ENCODE data around the gene LIMK2.
"Not testable (repeated sequence)": the region's sequence is repeated elsewhere in the genome, so short reads cannot be mapped to it uniquely, and the experiment has no call there.

LIMK2 gene

GRCh38 chr22:31211482-31211861 is 626 bp upstream of the LIMK2 start:
- no peak for DNase-seq (ENCODE audit: low read depth in 2 of 2)

- DNase-seq (ENCODE audit: low read depth in 2 of 2), result no peak
Observed at GRCh38 chr22:31212783-31213629, 908 bp downstream of the LIMK2 start.

DNA sequence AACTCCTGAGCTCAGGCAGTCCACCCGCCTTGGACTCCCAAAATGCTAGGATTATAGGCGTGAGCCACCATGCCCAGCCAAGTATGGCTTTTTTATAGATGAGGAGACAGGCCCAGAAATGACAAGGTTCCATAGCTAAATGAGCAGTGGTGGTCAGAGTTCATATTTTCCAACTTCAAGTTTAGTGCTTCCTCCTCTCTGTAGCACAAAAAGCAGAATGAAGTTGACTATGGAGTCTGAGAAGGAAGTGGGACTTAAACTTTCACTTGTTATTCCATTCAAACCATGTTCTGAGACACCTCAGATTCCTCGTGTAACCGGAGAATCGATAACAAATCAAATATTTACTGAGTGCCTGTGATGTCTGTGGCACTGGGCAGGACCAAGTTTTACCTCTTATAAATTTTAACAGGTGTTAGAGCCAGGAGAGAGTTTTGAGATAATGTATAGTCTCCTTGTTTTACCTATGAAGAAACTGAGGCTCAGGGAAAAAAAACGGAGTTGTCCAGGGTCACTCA is 3.0 kb downstream of the LIMK2 start:
- no peak for DNase-seq (ENCODE audit: low read depth in 2 of 2)

GRCh38 chr22:31218565-31219262 is 6.6 kb downstream of the LIMK2 start:
- no peak for DNase-seq (ENCODE audit: low read depth in 2 of 2)

DNA sequence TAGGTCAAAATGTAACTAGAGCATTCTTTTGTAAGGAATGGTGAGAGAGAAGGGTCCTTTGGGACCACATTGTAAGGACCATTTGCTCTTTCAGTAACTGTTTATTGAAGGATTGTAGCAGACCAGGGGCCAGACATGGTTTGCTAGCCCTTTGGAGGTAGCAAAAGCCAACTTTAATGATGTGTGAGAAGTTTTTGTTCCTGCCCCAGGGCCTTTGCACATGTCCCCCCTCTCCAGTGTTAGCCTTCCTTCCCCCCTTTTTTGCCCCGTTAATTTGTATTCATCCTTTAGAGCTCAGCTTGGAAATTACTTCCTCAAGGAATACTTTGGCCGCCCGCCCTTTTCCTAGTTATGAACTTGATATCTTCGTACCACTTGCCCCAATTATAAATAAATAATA is 9.0 kb downstream of the LIMK2 start:
- DNase-seq (ENCODE audit: low read depth in 2 of 2), result no peak

DNA sequence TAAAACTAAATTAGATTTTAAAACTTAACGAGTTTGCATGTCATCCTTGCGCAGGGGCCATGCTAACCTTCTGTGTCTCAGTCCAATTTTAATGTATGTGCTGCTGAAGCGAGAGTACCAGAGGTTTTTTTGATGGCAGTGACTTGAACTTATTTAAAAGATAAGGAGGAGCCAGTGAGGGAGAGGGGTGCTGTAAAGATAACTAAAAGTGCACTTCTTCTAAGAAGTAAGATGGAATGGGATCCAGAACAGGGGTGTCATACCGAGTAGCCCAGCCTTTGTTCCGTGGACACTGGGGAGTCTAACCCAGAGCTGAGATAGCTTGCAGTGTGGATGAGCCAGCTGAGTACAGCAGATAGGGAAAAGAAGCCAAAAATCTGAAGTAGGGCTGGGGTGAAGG is 10.6 kb downstream of the LIMK2 start:
- DNase-seq (ENCODE audit: low read depth in 2 of 2), result no peak

- DNase-seq (ENCODE audit: low read depth in 2 of 2), result no peak
Observed at GRCh38 chr22:31223786-31224191, 11.7 kb downstream of the LIMK2 start.

GRCh38 chr22:31224691-31225090 is 12.6 kb downstream of the LIMK2 start:
- not testable (repeated sequence) for DNase-seq (ENCODE audit: low read depth in 2 of 2)

DNA sequence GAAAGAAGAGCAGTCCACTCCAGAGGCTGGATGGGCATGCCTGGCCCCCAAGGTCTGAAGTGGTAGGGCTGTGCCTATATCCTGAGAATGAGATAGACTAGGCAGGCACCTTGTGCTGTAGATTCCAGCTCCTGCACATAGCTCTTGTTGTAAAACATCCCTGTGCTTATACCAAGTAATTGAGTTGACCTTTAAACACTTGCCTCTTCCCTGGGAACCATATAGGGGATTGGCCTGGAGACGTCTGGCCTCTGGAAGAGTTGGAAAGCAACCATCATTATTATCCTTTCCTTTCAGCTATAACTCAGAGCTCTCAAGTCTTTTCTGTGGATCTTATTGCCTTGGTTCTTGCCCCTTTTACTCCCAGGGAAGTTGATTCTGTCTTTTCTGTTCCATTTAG is 15.1 kb downstream of the LIMK2 start:
- no peak for DNase-seq (ENCODE audit: low read depth in 2 of 2)

DNA sequence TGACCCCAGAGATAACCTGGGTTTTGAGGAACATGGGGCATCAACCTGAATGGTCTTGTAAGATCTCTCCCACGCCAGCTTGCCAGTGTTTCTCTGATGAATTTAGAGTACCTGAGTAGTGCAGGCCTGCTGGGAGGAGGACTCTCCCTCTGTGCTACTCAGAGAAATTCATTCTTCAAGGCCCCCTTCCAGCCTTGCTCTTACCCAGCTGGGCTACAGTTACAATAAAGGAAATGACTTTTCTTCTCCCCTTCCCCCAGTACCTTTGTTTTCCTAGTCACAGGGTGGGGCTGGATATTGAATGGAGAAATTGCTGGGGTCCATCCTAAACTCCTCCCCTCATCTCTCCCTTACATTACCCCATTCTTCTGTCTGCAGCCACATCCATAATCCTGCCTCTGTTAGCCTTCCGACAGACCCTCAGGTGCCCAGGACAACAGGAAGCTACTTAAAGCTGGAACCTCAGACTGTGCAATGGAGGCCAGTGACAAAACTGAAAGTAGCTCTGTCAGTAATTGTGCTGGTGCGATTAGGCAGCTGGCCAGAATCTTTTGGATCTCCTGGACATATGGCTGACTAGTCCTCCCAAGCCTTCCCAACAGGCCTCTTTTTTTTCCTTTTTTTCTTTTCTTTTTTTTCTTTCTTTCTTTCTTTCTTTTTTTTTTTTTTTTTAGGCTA is 17.4 kb downstream of the LIMK2 start:
- DNase-seq (ENCODE audit: low read depth in 2 of 2), result no peak

- DNase-seq (ENCODE audit: low read depth in 2 of 2), result no peak
Observed at GRCh38 chr22:31230155-31230870, 18.2 kb downstream of the LIMK2 start.

DNA sequence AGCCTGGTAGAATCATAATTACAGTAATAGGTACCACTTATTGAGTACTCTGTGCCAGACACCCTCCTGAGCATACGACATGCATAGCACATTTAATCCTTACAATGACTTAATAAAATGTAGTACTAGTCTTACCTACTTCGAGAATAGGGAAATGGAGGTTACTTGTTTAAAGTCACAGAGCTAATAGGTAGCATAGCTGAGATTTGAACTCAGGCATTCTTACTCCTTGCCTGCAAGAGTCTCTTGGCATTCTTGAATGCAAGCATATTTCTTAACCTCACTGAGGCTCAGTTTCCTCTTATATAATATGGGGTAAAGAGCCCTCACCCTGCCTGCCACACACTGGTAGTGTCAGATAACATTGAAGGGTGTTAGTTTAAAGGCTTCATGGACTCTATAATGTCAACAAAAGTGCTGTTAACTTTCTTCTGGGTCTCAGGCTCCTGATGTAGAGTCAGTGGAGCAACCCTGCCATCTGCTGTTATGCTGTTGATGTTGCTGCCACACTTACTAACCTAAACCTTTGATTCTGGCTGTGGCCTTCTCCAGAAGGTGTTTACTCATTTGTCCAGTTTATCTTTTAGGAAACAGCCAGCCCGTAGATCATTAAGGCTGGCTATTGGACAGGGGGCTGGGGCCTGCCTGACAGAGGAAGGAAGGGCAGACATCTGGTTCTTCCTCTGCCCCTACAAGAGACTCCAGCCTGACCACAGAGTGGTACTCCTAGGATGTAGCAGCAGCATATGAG is 18.9 kb downstream of the LIMK2 start:
- peak in 1 of 2 experiments; percentile 10 for DNase-seq (ENCODE audit: low read depth in 2 of 2)

GRCh38 chr22:31233001-31233400 is 20.9 kb downstream of the LIMK2 start:
- DNase-seq (ENCODE audit: low read depth in 2 of 2), result no peak

DNA sequence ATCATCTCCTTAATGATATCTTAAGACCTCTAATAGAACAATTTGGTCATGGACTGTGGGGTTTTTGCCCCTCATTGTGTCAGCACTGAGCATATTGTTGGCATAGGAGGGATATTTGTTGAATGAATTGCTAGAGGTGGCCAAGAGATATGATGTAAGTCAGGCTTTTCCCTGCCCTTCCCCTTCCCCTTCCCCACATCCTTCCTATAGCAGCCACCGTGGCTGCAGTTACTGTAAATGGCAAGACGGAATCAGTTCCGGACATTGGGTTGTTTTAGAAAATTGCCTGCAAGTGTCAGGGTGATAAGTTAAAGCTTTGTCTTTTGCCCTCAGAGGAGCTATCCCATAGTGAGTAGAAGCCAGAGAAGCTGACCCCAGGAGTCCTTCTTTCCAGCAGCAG is 23.0 kb downstream of the LIMK2 start:
- no peak for DNase-seq (ENCODE audit: low read depth in 2 of 2)

- not testable (repeated sequence) for DNase-seq (ENCODE audit: low read depth in 2 of 2)
Observed at GRCh38 chr22:31236044-31236443, 23.9 kb downstream of the LIMK2 start.

DNA sequence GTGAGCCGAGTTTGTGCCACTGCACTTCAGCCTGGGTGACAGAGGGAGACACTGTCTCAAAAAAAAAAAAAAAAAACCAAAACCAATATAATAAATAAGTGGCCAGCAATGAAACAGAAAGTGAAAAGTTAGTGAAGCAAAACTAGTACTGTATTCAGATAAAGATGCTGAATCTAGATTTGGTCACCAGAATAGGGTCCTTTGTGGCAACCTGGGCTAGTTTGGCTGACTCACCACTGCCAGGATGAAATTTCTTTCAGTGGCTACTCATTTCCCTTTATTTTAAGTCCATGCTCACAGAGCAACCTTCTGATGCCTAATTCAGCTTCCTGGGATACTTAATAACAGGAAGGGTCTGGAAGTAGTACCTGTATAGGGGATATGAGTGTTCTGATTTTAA is 26.0 kb downstream of the LIMK2 start:
- DNase-seq (ENCODE audit: low read depth in 2 of 2), result no peak

DNA sequence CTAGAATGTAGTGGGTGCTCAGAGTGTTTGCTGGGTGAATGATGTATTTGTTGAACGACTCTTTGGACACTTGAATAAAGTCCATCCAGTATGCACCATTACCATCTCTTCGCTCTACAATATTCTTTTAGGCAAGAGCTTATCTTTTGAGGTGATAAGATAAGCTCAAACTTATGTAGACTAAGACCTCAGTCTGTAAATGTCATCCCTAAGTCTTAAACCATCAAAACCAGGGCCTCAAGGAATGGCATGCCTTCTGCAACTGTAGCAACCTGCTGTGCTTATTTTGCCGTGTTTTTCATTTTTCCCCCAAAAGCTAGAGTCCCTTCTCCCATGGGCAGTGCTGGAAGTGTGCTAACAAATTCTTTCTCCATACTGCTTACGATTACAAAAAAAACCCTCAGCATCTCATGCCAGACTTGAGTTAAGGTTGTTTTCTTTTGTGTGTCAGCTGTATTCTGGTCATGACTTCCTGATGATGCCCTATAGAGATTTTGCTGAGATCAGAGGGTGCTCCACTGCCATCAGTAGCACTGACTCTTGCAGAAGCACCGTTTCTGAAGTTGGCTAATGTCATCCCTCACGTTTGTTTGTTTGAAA is 27.8 kb downstream of the LIMK2 start:
- no peak for DNase-seq (ENCODE audit: low read depth in 2 of 2)

DNA sequence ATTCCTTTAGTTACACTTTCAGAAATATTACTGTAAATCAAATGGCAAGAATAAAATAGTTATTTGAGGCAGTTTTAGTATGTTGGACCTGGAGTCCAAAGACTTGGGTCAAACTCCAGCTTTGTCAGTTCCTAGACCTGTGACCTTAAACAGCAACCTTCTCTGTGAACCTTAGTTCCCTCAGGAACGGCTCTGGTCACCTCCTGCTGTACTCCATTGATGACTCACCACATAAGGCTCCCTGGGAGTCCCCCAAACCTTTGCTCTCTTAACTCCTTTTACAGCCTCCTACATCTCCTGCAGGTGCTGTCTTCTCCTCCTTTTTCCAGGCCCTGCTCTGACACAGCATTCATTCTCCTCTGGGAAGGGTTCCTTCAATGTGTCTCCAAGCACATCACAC is 29.1 kb downstream of the LIMK2 start:
- DNase-seq (ENCODE audit: low read depth in 2 of 2), result no peak

DNA sequence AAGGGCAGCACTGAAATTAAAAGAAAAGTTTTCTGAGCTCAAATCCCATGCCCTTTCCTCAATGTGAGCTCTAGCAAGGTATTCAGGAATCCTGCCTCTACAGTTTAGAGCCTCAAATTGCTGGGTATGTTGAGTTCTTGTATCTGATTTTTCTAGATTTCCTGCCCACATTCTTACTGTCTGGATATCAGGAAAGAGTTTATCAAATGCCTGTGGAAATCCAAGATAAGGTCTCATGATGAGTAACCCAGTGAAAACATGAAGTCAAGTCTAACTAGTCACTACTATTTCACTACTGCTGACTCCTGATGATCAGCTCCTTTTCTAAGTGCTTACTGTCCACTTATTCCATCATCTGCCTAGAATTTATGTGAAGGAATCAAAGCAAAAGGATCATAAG is 29.8 kb downstream of the LIMK2 start:
- peak in 1 of 2 experiments; percentile 21 for DNase-seq (ENCODE audit: low read depth in 2 of 2)

DNA sequence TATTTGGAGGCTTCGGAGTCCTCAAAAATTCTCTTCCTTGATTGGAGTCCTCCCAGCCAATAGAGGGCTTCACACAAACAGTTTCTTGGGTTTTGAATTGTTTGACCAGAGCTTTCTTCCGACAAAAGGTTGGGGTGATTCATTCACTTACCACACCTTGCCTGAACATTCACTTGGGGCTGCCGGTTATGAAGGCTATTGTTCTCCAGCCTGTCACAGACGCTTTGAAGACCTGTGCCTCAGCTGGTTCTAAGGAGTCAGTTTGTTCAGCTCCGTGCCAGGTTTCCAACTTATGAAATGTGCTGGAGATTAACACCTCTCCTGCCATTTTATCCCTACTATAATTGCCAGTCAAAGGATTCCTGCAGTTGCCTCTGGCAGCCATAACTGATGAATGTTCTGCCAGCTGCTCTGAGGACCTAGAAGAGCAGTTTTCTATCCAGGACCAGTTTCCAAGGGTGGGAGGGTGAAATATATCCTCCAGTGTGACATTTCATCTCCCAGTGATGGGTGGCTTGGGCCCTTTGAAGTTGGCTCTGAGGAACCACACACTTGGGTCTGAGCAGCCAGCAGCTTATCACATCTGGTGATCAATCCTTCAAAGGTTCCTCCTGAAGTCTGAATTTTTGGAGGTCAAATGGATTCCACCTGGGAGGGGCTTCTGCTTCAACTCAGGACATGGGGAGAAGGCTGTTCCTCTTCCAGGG is 31.4 kb downstream of the LIMK2 start:
- peak in 1 of 2 experiments; percentile 6 for DNase-seq (ENCODE audit: low read depth in 2 of 2)

Measured in fibroblast of skin of left biceps (primary cell).